NT2/D1 (cell line): Measurements from ENCODE around the gene APEX1.

ENCODE experiments used
- SUZ12 ChIP-seq: IDR thresholded peaks from 2 replicates; pipeline ENCODE4 v1.6.1; 2011; ENCODE audit not compliant: insufficient read length, insufficient read depth; ENCODE audit errors: extremely low read depth
- YY1 ChIP-seq: IDR thresholded peaks from 2 replicates; pipeline ENCODE4 v1.6.1; 2011; ENCODE audit not compliant: insufficient read length, insufficient read depth

- TF ChIP-seq YY1 (no peak), SUZ12 (no peak)
Observed at GRCh38 chr14:20421267-20421666, 33.8 kb upstream of the APEX1 start.
